GM21825 (cell line): ENCODE results near the gene GPS1.

Source experiments
- ATAC-seq: cut with Tn5 transposase; IDR thresholded peaks from one replicate; pipeline ENCODE4 v1.9.1; 2021; ENCODE audit warnings: mild to moderate bottlenecking, moderate library complexity; ENCODE audit not compliant: unreplicated experiment

Gene GPS1

GRCh38 chr17:82056729-82057621 is 5.3 kb downstream of the GPS1 start:
- ATAC-seq = no peak

DNA sequence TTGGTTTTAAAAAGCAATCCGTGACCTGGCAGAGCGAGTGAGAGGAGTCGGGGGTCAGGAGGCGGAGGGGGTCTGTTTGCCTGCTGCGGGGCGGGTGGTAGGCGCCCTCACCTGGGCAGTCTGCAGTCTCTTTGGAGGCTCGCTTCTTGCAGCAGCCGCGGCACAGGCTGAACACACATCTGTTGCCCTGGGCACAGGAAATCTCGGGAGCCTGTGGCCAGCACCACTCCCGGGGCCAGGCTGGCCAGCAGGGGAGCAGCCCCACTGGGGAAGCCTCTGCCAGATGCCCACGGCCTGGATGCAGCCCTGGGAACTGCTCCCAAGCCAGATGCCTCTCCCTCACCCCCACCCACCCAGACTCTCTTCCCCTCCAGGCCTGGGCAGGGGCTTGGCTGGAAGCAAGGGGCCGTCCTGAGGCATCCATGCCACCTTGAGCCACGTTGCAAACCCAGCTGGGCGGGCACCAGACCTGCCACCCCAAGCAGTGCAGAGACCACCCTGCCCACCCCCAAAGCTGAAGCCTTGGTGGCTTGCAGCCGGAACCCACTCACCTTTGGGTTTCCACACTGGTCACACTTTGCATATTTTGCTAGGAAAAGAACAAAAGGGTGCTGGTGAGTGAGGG is 6.6 kb downstream of the GPS1 start:
- no peak for ATAC-seq

DNA sequence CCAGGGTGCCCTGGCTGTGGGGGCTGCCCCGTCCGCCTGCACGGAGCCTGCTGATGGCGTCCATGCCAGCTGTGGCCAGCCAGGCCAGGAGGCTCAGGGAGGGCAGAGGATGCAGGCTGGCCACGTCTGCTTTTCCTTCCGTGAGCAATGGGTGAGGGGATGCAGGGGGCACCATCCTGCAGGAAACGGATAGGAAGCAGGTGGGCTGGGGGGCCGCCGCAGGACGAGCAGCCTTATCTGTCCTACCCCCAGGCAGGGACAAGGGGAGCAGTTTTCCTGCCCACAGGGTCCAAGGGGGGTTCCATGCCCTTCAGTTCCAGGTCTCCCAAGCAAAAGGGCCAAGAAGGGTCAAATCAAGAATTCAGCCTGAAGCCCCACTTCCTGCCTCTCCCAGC is 7.2 kb downstream of the GPS1 start:
- no peak for ATAC-seq

GRCh38 chr17:82059272-82060000 is 7.7 kb downstream of the GPS1 start:
- ATAC-seq = no peak

DNA sequence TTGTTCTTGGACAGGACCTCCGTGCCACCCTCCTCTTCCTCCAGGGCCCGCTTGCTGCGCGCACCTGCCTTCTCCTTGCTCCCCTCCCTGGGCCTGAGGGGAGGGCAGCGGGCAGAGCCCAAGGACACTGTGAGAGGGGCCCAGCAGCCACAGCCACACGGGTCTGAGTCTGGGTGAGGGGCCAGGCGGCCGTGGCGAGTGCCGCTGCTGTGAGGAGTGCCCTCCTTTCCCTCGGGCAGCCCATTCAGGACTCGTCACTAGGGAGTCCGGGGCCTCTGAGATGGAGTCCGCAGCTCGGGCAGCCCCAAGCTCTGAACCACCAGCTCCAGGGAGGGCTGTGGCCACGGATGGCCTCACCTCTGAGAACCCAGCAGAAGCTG is 8.3 kb downstream of the GPS1 start:
- no peak for ATAC-seq

DNA sequence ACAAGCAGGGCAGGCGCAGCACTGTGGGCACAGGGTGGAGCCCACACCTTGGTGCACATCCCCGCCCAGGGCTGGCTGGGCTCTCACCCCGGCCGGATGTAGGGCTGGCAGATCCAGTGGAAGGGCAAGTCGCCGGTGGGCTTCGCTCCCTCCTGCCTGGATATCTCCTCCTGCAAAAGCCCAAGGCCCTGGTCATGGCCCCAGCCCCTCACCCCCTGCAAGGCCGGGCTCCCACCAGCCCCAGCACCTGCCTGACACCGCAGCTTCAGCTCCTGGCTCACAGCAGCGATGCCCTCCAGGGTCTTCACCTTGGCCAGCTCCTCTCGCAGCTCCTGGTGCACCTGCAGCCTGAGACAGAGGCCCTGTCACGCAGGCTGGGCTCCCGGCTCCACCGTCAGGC is 8.9 kb downstream of the GPS1 start:
- no peak for ATAC-seq

- no peak for ATAC-seq
These were observed 9.6 kb downstream of the GPS1 start for GRCh38 chr17:82061047-82061925.

DNA sequence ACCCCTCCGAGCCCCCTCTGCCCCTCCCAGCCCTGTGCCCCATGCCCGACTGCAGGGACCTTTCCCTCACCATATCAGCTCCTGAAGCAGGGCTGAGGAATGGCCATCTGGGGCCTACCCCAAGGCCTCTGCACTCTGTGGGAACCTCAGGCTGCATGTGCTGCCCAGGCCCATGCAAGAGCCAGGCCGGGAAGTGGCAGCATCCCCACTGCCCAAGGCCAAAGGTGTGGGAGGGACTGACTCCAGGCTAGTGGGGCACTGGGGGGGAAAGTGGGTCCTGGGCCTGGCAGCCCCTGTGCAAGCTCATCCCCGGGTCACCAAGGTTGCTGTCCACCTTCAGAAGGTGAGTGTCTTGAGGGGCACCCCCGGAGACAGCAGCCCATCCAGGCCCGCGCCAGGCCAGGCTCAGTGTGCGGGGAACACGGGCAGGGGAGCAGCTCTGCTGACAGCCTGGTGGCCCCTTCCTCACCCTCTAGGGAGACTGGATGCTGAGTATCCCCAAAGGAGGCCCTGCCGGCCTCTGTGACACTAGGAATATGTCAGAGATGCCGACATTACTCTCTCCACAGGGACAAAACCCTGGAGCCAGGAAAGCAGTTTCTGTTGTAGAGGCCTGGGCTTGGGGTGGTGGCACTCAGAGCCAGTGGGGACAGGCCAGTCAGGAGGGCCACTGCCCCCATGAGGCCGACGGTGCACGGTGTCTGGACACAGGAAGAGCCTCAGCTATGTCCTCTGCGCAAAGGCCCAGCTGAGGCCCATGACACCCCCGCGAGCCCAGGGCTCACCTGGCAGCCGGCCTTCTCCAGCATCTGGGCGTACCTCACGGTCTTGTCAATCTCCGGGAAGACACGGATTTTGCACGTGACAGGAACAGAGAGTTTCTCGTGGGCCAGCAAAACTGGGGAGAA is 10.6 kb downstream of the GPS1 start:
- ATAC-seq = no peak

DNA sequence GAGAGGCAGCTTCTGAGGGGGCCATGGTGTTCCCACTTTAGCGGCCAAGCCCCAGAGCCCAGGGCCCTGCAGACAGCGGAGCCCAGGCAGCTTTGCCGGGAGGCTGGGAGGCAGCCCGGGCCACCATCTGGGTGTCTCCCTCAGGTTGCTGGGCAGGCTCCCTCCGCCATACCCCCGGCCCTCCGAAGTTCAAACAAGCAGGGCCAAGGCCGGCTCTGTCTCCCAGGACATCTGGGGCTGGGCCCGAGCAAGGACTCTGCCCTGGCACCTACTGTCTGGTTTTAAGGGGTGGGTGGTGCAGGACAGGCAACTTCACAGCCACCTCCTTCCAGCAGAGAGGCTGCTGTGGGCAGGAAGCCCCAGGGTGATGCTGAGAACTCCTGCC is 11.3 kb downstream of the GPS1 start:
- no peak for ATAC-seq

DNA sequence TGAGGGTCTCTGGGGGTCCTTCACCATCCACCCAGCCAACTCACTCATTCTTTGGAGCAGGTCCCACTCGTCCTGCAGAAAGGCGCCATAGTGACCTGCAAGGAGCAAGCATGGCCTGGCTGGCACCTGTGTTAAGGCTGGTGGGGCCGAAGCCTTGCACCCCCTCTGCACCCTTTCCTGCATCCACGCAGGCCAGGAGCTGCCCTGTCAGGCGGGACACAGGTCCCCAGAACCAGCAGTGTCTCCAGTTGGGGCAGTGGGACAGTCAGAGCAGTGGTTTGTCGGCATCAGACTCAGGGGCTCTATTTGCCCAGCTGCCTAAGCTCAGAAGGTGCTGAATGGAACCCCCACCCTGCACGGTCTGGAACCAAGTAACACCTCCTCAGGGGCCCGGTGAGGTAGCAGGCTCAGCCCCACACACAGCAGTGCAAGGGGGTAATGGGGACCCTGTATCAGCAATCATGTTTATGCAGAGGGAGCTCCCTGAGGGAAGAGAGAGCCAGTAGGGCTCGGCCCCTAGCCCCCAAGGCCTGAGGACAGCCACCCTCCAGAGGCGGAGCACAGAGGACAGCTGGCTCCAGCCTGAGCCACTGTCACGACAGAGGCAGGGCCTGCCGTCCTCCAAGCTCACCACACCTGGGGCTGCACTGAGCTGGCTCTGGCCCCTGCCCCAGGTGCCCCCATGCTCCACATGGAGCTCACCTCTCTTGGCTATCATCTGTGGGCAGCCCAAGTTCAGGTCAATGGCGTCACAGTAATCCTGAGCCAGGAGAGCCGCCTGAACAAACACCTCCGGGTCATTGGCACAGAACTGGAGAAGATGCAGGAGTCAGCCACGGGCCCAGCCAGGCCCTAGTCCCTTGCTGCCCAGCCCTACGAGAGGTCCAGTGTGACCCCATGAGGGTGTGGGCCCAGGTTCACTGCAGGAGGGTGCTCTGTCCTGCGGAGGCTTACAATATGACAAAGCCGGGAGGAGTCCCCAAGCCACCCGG is 12.0 kb downstream of the GPS1 start:
- no peak for ATAC-seq

GRCh38 chr17:82064433-82065192 is 12.9 kb downstream of the GPS1 start:
- ATAC-seq = no peak

- no peak for ATAC-seq
These were observed 13.5 kb downstream of the GPS1 start for GRCh38 chr17:82065193-82065637.

- no peak for ATAC-seq
These were observed 14.1 kb downstream of the GPS1 start, which contains the start of gene DUS1L for GRCh38 chr17:82065638-82066303. Gene DUS1L (minus strand): TSS chr17:82065804. CDS start chr17:82065059, 745 bp downstream.

GRCh38 chr17:82070611-82071010 is 18.9 kb downstream of the GPS1 start:
- ATAC-seq = no peak

- ATAC-seq = no peak
These were observed 21.1 kb downstream of the GPS1 start for GRCh38 chr17:82072827-82073226.

GRCh38 chr17:82073446-82073845 is 21.7 kb downstream of the GPS1 start:
- ATAC-seq = no peak
